ENCODE measurements around the gene SHQ1. TPM values are rescaled to one million over a fixed set of nuclear protein-coding genes. Genes with fewer than 3 reads are reported as not detected.

Gene SHQ1
- total and polyA plus RNA-seq, 7 donors = 6.2 to 20.6 (median 15.9) TPM

DNA sequence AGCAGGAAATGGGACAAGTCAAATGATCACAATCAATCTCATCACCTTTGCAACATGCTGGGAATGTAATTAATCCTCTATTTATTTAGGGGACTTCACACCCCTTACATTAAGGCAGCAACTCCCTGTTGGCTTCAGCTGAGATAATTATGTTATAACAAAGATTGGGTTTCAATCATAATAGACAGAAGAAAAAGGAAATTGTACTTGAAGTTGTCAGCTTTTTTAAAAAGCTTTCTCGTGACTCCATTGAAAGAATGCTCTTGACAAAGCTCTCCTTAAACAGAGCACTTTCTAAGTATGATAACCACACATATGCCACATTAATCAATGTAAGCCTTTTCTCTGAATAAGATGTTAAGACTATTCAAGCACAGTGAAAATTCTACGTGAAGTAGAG, 65.7 kb downstream of the SHQ1 start:
- no peaks in the 10 kb centered on the region for H3K4me1 ChIP-seq
- no peak overlapping the region for H3K27ac ChIP-seq
- WGBS, 3 donors = 86 to 90% (median 86%) methylated on average over 2 of the region's 2 CpGs
- H3K27me3 ChIP-seq (ENCODE audit: insufficient read depth in 3 of 3, low read length in 2 of 3) = no peaks in the 10 kb centered on the region
- ATAC-seq (no peak), DNase-seq (no peak)
- no peaks in the 10 kb centered on the region for H3K9me3 ChIP-seq
- intact Hi-C loops (cut with DNase I) = no loop called here
- peaks cover 0 to 6% of the 10 kb centered on the region in 2 donors for H3K36me3 ChIP-seq (ENCODE audit: insufficient read depth in 1 of 2, low read depth in 1 of 2)
- no peak overlapping the region for H3K4me3 ChIP-seq
- TF ChIP-seq, protein P1, sequence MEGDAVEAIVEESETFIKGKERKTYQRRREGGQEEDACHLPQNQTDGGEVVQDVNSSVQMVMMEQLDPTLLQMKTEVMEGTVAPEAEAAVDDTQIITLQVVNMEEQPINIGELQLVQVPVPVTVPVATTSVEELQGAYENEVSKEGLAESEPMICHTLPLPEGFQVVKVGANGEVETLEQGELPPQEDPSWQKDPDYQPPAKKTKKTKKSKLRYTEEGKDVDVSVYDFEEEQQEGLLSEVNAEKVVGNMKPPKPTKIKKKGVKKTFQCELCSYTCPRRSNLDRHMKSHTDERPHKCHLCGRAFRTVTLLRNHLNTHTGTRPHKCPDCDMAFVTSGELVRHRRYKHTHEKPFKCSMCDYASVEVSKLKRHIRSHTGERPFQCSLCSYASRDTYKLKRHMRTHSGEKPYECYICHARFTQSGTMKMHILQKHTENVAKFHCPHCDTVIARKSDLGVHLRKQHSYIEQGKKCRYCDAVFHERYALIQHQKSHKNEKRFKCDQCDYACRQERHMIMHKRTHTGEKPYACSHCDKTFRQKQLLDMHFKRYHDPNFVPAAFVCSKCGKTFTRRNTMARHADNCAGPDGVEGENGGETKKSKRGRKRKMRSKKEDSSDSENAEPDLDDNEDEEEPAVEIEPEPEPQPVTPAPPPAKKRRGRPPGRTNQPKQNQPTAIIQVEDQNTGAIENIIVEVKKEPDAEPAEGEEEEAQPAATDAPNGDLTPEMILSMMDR (IDR thresholded peaks at IDR 0.05) = no peak

- WGBS, 3 donors = 90 to 94% (median 94%) methylated on average over 1 of the region's 1 CpG
- Histone ChIP-seq H3K9me3 (no peaks in the 10 kb centered on the region), H3K27me3 (ENCODE audit: insufficient read depth in 3 of 3, low read length in 2 of 3) (no peaks in the 10 kb centered on the region), H3K36me3 (ENCODE audit: insufficient read depth in 1 of 2, low read depth in 1 of 2) (peaks cover 0 to 2% of the 10 kb centered on the region in 2 donors), H3K27ac (no peak overlapping the region), H3K4me1 (no peaks in the 10 kb centered on the region), H3K4me3 (no peak overlapping the region)
- no peak for ATAC-seq
- intact Hi-C loops (cut with DNase I) = no loop called here
- TF ChIP-seq, protein P1 (IDR thresholded peaks at IDR 0.05) = no peak
- DNase-seq = no peak
Observed at GRCh38 chr3:72769758-72770540, 78.3 kb downstream of the SHQ1 start.

- no peak for DNase-seq
- TF ChIP-seq, protein P1 (IDR thresholded peaks at IDR 0.05) = no peak
- WGBS, 3 donors = 75 to 92% (median 88%) methylated on average over 1 of the region's 1 CpG
- no peak for ATAC-seq
- Histone ChIP-seq H3K4me3 (no peak overlapping the region), H3K9me3 (no peaks in the 10 kb centered on the region), H3K27me3 (ENCODE audit: insufficient read depth in 3 of 3, low read length in 2 of 3) (no peaks in the 10 kb centered on the region), H3K36me3 (ENCODE audit: insufficient read depth in 1 of 2, low read depth in 1 of 2) (peaks cover 0 to 2% of the 10 kb centered on the region in 2 donors), H3K27ac (no peak overlapping the region), H3K4me1 (no peaks in the 10 kb centered on the region)
- intact Hi-C loops (cut with DNase I) = no loop called here
Observed at GRCh38 chr3:72768936-72769335, 79.3 kb downstream of the SHQ1 start.

- intact Hi-C loops (cut with DNase I) = no loop called here
- Histone ChIP-seq H3K36me3 (ENCODE audit: insufficient read depth in 1 of 2, low read depth in 1 of 2) (peaks cover 0 to 2% of the 10 kb centered on the region in 2 donors), H3K9me3 (no peaks in the 10 kb centered on the region), H3K27me3 (ENCODE audit: insufficient read depth in 3 of 3, low read length in 2 of 3) (no peaks in the 10 kb centered on the region), H3K4me3 (no peak overlapping the region), H3K27ac (no peak overlapping the region), H3K4me1 (no peaks in the 10 kb centered on the region)
- no peak for ATAC-seq
- no peak for DNase-seq
- TF ChIP-seq, protein P1 (IDR thresholded peaks at IDR 0.05) = no peak
- WGBS, 3 donors = 84 to 90% (median 87%) methylated on average over 6 of the region's 6 CpGs
Observed at GRCh38 chr3:72768481-72768880, 79.8 kb downstream of the SHQ1 start.

Measured in psoas muscle (tissue), 8 donors.